ENCODE data around the gene BCL6B. TPM values are rescaled to one million over a fixed set of nuclear protein-coding genes. Genes with fewer than 3 reads are reported as not detected.

The BCL6B gene
- total RNA-seq, 1 donor from 2014 or later = 271 TPM

GRCh38 chr17:7041607-7042500 lies 19.0 kb downstream of the BCL6B start:
- peaks cover 17% of the 10 kb centered on the region for H3K27me3 Mint-ChIP-seq (ENCODE audit: unreplicated experiment)

GRCh38 chr17:7042501-7043181 lies 19.8 kb downstream of the BCL6B start:
- H3K9me3 Mint-ChIP-seq (ENCODE audit: unreplicated experiment) = no peaks in the 10 kb centered on the region
- peaks cover 15% of the 10 kb centered on the region for H3K27me3 Mint-ChIP-seq (ENCODE audit: unreplicated experiment)
- no peak for DNase-seq (ENCODE audit: low spot score)
- TF ChIP-seq CTCF (IDR thresholded peaks at IDR 0.05; ENCODE audit: unreplicated experiment) = no peak
- H3K36me3 Mint-ChIP-seq (ENCODE audit: low read depth, unreplicated experiment) = no peaks in the 10 kb centered on the region
- H3K4me3 Mint-ChIP-seq (ENCODE audit: unreplicated experiment) = peak overlapping the region; percentile 56
- H3K4me1 Mint-ChIP-seq (ENCODE audit: unreplicated experiment) = peaks cover 21% of the 10 kb centered on the region
- no peak overlapping the region for H3K27ac Mint-ChIP-seq (ENCODE audit: unreplicated experiment)

More at GRCh38 chr17:7041607-7042500, 19.0 kb downstream of the BCL6B start:
- H3K9me3 Mint-ChIP-seq (ENCODE audit: unreplicated experiment) = no peaks in the 10 kb centered on the region
- H3K4me1 Mint-ChIP-seq (ENCODE audit: unreplicated experiment) = peaks cover 17% of the 10 kb centered on the region
- no peaks in the 10 kb centered on the region for H3K36me3 Mint-ChIP-seq (ENCODE audit: low read depth, unreplicated experiment)
- DNase-seq (ENCODE audit: low spot score) = no peak
- H3K27ac Mint-ChIP-seq (ENCODE audit: unreplicated experiment) = no peak overlapping the region
- peak overlapping the region; percentile 72 for H3K4me3 Mint-ChIP-seq (ENCODE audit: unreplicated experiment)
- TF ChIP-seq CTCF (IDR thresholded peaks at IDR 0.05; ENCODE audit: unreplicated experiment) = no peak

- Mint-ChIP-seq H3K4me1 (ENCODE audit: unreplicated experiment) (peaks cover 21% of the 10 kb centered on the region), H3K27ac (ENCODE audit: unreplicated experiment) (no peak overlapping the region), H3K9me3 (ENCODE audit: unreplicated experiment) (no peaks in the 10 kb centered on the region), H3K4me3 (ENCODE audit: unreplicated experiment) (peak overlapping the region; percentile 51), H3K36me3 (ENCODE audit: low read depth, unreplicated experiment) (no peaks in the 10 kb centered on the region), H3K27me3 (ENCODE audit: unreplicated experiment) (peaks cover 15% of the 10 kb centered on the region)
- TF ChIP-seq CTCF (IDR thresholded peaks at IDR 0.05; ENCODE audit: unreplicated experiment) = no peak
- DNase-seq (ENCODE audit: low spot score) = no peak
Measured at GRCh38 chr17:7043182-7043496, 20.3 kb downstream of the BCL6B start.

GRCh38 chr17:7043497-7044198 lies 20.8 kb downstream of the BCL6B start, which contains the start of gene SLC16A11:
Gene SLC16A11 (minus strand): TSS chr17:7044092. CDS start chr17:7043513, 579 bp downstream.
- H3K27me3 Mint-ChIP-seq (ENCODE audit: unreplicated experiment) = peaks cover 15% of the 10 kb centered on the region
- TF ChIP-seq CTCF (IDR thresholded peaks at IDR 0.05; ENCODE audit: unreplicated experiment) = no peak
- no peaks in the 10 kb centered on the region for H3K36me3 Mint-ChIP-seq (ENCODE audit: low read depth, unreplicated experiment)
- peaks cover 18% of the 10 kb centered on the region for H3K4me1 Mint-ChIP-seq (ENCODE audit: unreplicated experiment)
- no peak within 1 kb of the TSS for H3K27ac Mint-ChIP-seq (ENCODE audit: unreplicated experiment)
- peak within 1 kb of the TSS; percentile 51 for H3K4me3 Mint-ChIP-seq (ENCODE audit: unreplicated experiment)
- DNase-seq (ENCODE audit: low spot score) = no peak
- H3K9me3 Mint-ChIP-seq (ENCODE audit: unreplicated experiment) = no peaks in the 10 kb centered on the region
